A673 (cell line): ENCODE measurements around the gene MFSD2A. TPM values are rescaled to one million over a fixed set of nuclear protein-coding genes. Genes with fewer than 3 reads are reported as not detected.

Experiments used
- BruUV-seq: library from RNA; stranded (reverse); fragments of 400-500 nt; replicated peaks from 2 replicates; lab custom pipeline; 2021; lab: Mats Ljungman, UMichigan
- CTCF ChIA-PET: fragments of 300-600 bp; sonication (Branson Sonifier 250); formaldehyde crosslinking; loops from one replicate; lab custom pipeline; 2022; ENCODE audit warnings: antibody characterized with exemption; lab: Charles Lee
- POLR2A ChIA-PET: fragments of 300-600 bp; sonication (Branson Sonifier 250); formaldehyde crosslinking; loops from one replicate; lab custom pipeline; 2022; ENCODE audit warnings: antibody characterized with exemption; ENCODE audit not compliant: low non-redundant PET; lab: Charles Lee
- DNase-seq: peaks from one replicate; pipeline ENCODE4 v3.0.0-alpha.2; 2015; ENCODE audit warnings: low spot score
- H3K27ac ChIP-seq: fragments of 200-600 bp; sonication (generic); 2 replicates; pipeline ENCODE4 v1.5.1; 2016; ENCODE audit warnings: mixed run types, low read depth, mild to moderate bottlenecking, mixed read lengths, antibody characterized with exemption, low read length; ENCODE audit not compliant: poor library complexity, severe bottlenecking
- H3K27me3 ChIP-seq: fragments of 200-600 bp; sonication (generic); replicated peaks from 2 replicates; pipeline ENCODE4 v1.6.1; 2017; ENCODE audit warnings: mixed run types, low read depth, mild to moderate bottlenecking, mixed read lengths, antibody characterized with exemption, low read length; ENCODE audit not compliant: insufficient read depth, poor library complexity
- H3K36me3 ChIP-seq: fragments of 200-600 bp; sonication (generic); 2 replicates; pipeline ENCODE4 v1.6.1; 2016; ENCODE audit warnings: mixed run types, mild to moderate bottlenecking, mixed read lengths, antibody characterized with exemption, low read length; ENCODE audit not compliant: insufficient read depth, poor library complexity, severe bottlenecking
- H3K4me1 ChIP-seq: fragments of 200-600 bp; sonication (generic); 2 replicates; pipeline ENCODE4 v1.6.1; 2017; ENCODE audit warnings: mixed run types, mild to moderate bottlenecking, mixed read lengths, antibody characterized with exemption, low read length; ENCODE audit not compliant: insufficient read depth, poor library complexity, severe bottlenecking
- H3K4me3 ChIP-seq: fragments of 200-600 bp; sonication (generic); 2 replicates; pipeline ENCODE4 v1.5.1; 2016; ENCODE audit warnings: low read depth, mixed run types, mild to moderate bottlenecking, mixed read lengths, low read length; ENCODE audit not compliant: poor library complexity, severe bottlenecking
- H3K9me3 ChIP-seq: fragments of 200-600 bp; sonication (generic); 2 replicates; pipeline ENCODE4 v1.6.1; 2016; ENCODE audit warnings: mixed run types, low read depth, mild to moderate bottlenecking, mixed read lengths, antibody characterized with exemption, low read length; ENCODE audit not compliant: poor library complexity, severe bottlenecking
- EZH2 ChIP-seq: fragments of 200-600 bp; sonication (generic); IDR thresholded peaks from 2 replicates; pipeline ENCODE4 v1.6.1; 2017; ENCODE audit warnings: borderline replicate concordance, low read depth, mild to moderate bottlenecking, mixed read lengths, antibody characterized with exemption, low read length; ENCODE audit not compliant: poor library complexity, severe bottlenecking
- intact Hi-C: fragments of 100-400 bp; cut with micrococcal nuclease; formaldehyde crosslinking; loops from one replicate; pipeline ENCODE4 v1.10.0; 2022; ENCODE audit not compliant: unreplicated experiment
- total RNA-seq: library from RNA; stranded (reverse); gene quantifications from 2 replicates; pipeline ENCODE4 v1.2.3, GENCODE V29; 2021
- TF ChIP-seq, protein P1 (sequence below): fragments of 300-800, 200-600 bp; sonication (generic); conservative IDR thresholded peaks from 2 replicates; pipeline ENCODE4 v1.5.1; 2017; ENCODE audit warnings: low read depth, mild to moderate bottlenecking, antibody characterized with exemption, low read length, moderate library complexity, mixed read lengths

The MFSD2A gene
- total RNA-seq, 1 experiment from 2014 or later, result 7.4 TPM

DNA sequence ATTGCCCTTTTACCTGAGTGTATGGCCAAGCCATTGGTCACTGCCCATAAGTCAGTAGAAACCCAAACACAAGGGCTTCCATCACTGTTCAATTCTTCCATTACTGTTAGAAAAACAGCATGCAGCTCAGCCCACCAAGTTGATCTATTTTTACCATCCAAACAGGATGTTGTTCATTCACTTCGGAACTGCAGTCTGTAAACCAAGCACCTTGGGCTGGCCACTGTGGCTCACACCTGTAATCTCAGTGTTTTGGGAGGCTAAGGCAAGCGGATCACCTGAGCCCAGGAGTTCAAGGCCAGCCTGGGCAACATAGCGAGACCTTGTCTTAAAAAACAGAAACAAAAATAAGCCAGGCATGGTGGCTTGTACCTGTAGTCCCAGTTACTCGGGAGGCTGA is 8.7 kb upstream of the MFSD2A start:
- intact Hi-C loops, result no loop called here
- no TSS peak for BruUV-seq
- POLR2A ChIA-PET, result no interaction called here

DNA sequence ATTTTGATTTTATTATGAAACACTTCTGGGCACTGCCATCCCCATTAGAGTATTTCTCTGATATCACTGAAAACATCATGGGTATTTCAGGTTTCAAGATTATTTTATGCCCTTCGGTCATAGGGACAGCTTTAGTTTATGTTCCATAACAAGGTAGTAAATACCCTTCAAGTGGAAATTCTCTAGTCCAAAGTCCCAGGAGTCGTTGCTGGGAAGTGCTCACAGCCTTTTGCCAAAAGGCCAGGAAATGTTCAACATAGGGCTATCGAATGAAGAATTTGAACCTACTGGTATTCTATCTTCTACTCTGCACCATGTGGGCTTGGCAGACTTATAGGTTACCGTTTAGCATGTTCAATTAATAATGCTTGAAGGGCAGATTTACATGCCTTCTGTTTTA is 7.7 kb upstream of the MFSD2A start:
- H3K27me3 ChIP-seq, result no peaks in the 10 kb centered on the region
- intact Hi-C loops, result no loop called here
- BruUV-seq, result no TSS peak
- no peak for DNase-seq
- no peak overlapping the region for H3K27ac ChIP-seq
- TF ChIP-seq EZH2, result no peak
- TF ChIP-seq, protein P1, sequence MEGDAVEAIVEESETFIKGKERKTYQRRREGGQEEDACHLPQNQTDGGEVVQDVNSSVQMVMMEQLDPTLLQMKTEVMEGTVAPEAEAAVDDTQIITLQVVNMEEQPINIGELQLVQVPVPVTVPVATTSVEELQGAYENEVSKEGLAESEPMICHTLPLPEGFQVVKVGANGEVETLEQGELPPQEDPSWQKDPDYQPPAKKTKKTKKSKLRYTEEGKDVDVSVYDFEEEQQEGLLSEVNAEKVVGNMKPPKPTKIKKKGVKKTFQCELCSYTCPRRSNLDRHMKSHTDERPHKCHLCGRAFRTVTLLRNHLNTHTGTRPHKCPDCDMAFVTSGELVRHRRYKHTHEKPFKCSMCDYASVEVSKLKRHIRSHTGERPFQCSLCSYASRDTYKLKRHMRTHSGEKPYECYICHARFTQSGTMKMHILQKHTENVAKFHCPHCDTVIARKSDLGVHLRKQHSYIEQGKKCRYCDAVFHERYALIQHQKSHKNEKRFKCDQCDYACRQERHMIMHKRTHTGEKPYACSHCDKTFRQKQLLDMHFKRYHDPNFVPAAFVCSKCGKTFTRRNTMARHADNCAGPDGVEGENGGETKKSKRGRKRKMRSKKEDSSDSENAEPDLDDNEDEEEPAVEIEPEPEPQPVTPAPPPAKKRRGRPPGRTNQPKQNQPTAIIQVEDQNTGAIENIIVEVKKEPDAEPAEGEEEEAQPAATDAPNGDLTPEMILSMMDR, result no peak
- ChIA-PET CTCF (no interaction called here), POLR2A (no interaction called here)
- H3K4me1 ChIP-seq, result no peaks in the 10 kb centered on the region
- no peaks in the 10 kb centered on the region for H3K36me3 ChIP-seq
- no peak overlapping the region for H3K4me3 ChIP-seq
- no peaks in the 10 kb centered on the region for H3K9me3 ChIP-seq

More for the DNA sequence above, 8.7 kb upstream of the MFSD2A start:
- Histone ChIP-seq H3K27ac (no peak overlapping the region), H3K9me3 (no peaks in the 10 kb centered on the region), H3K36me3 (no peaks in the 10 kb centered on the region), H3K4me3 (no peak overlapping the region), H3K27me3 (no peaks in the 10 kb centered on the region), H3K4me1 (no peaks in the 10 kb centered on the region)
- CTCF ChIA-PET, result no interaction called here
- DNase-seq, result no peak
- no peak for TF ChIP-seq EZH2
- TF ChIP-seq, protein P1, result no peak

DNA sequence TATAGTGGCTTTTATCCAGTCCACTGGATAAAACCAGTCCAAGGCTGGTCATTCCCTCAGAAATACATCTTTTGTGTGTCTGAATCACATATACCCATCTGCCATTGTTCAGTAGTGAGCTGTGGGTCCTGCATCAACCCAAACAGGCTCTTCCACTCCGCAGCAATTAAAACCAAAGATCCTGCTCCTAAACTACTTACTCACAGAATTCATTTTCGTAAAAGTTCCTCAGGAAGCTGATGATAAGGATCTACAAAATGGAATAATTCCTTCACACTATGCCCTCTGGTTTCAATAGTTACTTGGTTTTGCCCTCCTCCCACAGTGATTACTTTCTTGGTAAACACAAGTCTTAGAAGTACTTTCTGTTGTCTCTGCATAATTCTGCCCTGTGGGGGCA is 5.1 kb upstream of the MFSD2A start:
- BruUV-seq, result no TSS peak
- Histone ChIP-seq H3K4me3 (no peak overlapping the region), H3K9me3 (no peaks in the 10 kb centered on the region), H3K27ac (no peak overlapping the region), H3K4me1 (no peaks in the 10 kb centered on the region), H3K36me3 (no peaks in the 10 kb centered on the region), H3K27me3 (no peaks in the 10 kb centered on the region)
- TF ChIP-seq, protein P1, result no peak
- TF ChIP-seq EZH2, result no peak
- intact Hi-C loops, result no loop called here
- no peak for DNase-seq
- CTCF ChIA-PET, result no interaction called here
- POLR2A ChIA-PET, result no interaction called here
